GM23338 (cell line): Measurements from ENCODE around the gene PSMD3.

Experiments
- CTCF ChIP-seq, 2 experiments: fragments of 200-600 bp in 1 of 2; sonication (generic) in 1 of 2; conservative IDR thresholded peaks; 2 replicates each; pipeline versions ENCODE4 v1.5.1 to v1.6.1; 2016 to 2017; ENCODE audit warnings: antibody characterized with exemption in 2 of 2, low read depth in 2 of 2, mild to moderate bottlenecking in 2 of 2, moderate library complexity in 1 of 2
- EZH2 ChIP-seq: fragments of 200-600 bp; sonication (generic); IDR thresholded peaks from one replicate; pipeline ENCODE4 v1.8.0; 2017; ENCODE audit warnings: antibody characterized with exemption, mild to moderate bottlenecking, low read depth; ENCODE audit not compliant: unreplicated experiment
- EZH2phosphoT487 ChIP-seq: fragments of 200-600 bp; sonication (generic); IDR thresholded peaks from one replicate; pipeline ENCODE4 v1.8.1; 2018; ENCODE audit warnings: antibody characterized with exemption; ENCODE audit not compliant: unreplicated experiment
- POLR2AphosphoS5 ChIP-seq: IDR thresholded peaks from 2 replicates; pipeline ENCODE4 v1.6.1; 2016; ENCODE audit warnings: antibody characterized with exemption, low read depth
- STAT1 ChIP-seq: IDR thresholded peaks from one replicate; pipeline ENCODE4 v1.6.1; 2016; ENCODE audit warnings: antibody characterized with exemption; ENCODE audit not compliant: unreplicated experiment

GRCh38 chr17:40026816-40027613, 46.4 kb downstream of the PSMD3 start:
- TF ChIP-seq STAT1 (no peak), CTCF (conservative IDR thresholded peaks at IDR 0.05; ENCODE audit: low read depth in 2 of 2) (peak; percentile 85 to 97), POLR2AphosphoS5 (no peak), EZH2 (no peak), EZH2phosphoT487 (no peak)
